GM10847 (cell line): ENCODE data around the gene EYA3.

Source experiments
- POLR2A ChIP-seq: IDR thresholded peaks from 2 replicates; pipeline ENCODE4 v1.6.1; 2011; ENCODE audit not compliant: insufficient read length; ENCODE audit errors: extremely low read depth

The EYA3 gene

GRCh38 chr1:27928216-27928954 lies 160.0 kb downstream of the EYA3 start:
- TF ChIP-seq POLR2A, result no peak

- no peak for TF ChIP-seq POLR2A
These were observed 166.1 kb downstream of the EYA3 start for GRCh38 chr1:27922272-27922671.
